Neural progenitor cell (in vitro differentiated cells): ENCODE measurements around the gene C1orf56.

Experiments used
- CTCF ChIP-seq: fragments of 200-600 bp; sonication (generic); IDR thresholded peaks from 2 replicates; pipeline ENCODE4 v1.5.1; 2017; ENCODE audit warnings: antibody characterized with exemption, mild to moderate bottlenecking
- EZH2 ChIP-seq: fragments of 200-600 bp; sonication (generic); IDR thresholded peaks from 2 replicates; pipeline ENCODE4 v1.6.1; 2017; ENCODE audit warnings: antibody characterized with exemption, mild to moderate bottlenecking, moderate library complexity
- EZH2phosphoT487 ChIP-seq: fragments of 200-600 bp; sonication (generic); IDR thresholded peaks from 2 replicates; pipeline ENCODE4 v1.6.1; 2017; ENCODE audit warnings: antibody characterized with exemption

- no peak for TF ChIP-seq CTCF
- TF ChIP-seq EZH2 = no peak
- TF ChIP-seq EZH2phosphoT487 = no peak
These were observed at the start of gene C1orf56 for GRCh38 chr1:151047591-151047924.
